Caki2 (cell line): ENCODE measurements around the gene LAMTOR2. TPM values are rescaled to one million over a fixed set of nuclear protein-coding genes. Genes with fewer than 3 reads are reported as not detected.
"Not testable (repeated sequence)": the region's sequence is repeated elsewhere in the genome, so short reads cannot be mapped to it uniquely, and the experiment has no call there.

ENCODE experiments used
- DNase-seq: peaks from one replicate; pipeline ENCODE4 v3.0.0-alpha.2; 2015; ENCODE audit warnings: low read depth
- in situ Hi-C: cut with HindIII; loops from 2 replicates; pipeline ENCODE4 v1.10.0; 2016; ENCODE audit warnings: low sequenced_read_pairs, low pct_unique_long_range_greater_than_20kb, mixed read lengths
- total RNA-seq: library from RNA; depleted of rRNA; stranded (reverse); fragments of >200 nt; shearing (Covaris generic); gene quantifications from 2 replicates; pipeline ENCODE4 v1.2.3, GENCODE V29; 2014; ENCODE audit warnings: low replicate concordance

Gene LAMTOR2
- total RNA-seq, 1 experiment from 2014 or later = 14.3 TPM

DNA sequence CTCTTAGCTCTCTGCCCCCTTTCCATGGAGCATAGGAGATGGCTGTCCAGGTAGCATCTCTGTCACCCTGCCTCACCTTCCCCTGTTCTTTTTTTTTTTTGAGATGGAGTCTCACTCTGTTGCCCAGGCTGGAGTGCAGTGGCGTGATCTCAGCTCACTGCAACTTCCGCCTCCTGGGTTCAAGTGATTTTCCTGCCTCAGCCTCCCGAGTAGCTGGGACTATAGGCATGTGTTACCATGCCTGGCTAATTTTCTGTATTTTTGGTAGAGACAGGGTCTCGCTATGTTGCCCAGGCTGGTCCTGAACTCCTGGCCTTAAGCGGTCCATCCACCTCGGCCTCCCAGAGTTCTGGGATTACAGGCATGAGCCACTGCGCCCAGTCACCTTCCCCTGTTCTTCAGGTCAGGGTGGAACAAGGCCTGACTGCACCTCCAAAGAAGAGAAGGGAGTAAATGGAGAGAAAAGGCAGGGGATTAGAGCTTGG is 16.8 kb downstream of the LAMTOR2 start:
- DNase-seq, in situ Hi-C loops: not testable (repeated sequence)

DNA sequence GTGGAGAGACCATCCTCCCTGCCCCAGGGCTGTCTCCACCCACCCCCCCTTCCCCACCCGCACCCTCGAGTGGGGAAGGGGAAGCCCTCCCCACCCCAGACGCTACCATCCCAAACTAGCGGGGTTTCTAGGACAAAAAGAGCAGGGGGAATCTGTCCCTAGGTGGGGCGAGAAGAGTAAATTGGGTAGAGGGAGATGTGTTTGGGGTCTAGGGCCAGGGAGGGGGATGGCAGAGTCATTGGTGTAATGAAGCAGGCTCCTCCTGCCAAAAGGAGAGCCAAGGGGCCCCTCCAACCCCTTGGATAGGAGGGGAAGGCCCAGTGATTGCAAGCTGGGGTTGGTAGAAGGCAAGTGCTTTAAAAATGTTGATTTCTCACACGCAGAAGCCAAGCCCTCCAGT is 17.7 kb downstream of the LAMTOR2 start:
- in situ Hi-C loops = no loop called here
- DNase-seq = no peak

- in situ Hi-C loops = no loop called here
- no peak for DNase-seq
Observed at GRCh38 chr1:156073110-156073687, 18.6 kb downstream of the LAMTOR2 start.

DNA sequence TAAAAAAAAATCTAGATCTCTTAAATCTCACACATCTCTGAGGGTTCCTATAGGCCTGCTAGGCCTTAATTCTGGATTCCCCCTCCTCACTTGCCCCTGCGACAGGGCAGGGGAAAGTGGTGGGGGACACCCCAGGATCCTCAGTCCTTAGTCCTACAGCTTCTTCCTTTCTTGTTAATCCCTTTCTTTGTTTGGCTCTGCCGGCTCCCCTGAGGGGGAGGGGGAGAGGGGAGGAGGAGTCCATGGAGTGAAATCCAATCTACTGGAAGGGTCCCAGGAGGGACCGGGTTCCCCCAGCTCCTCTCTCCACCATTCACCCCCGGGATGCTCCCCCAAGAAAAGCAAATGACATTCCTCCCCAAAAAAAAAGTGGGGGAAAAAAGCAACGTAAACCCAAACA is 19.2 kb downstream of the LAMTOR2 start:
- DNase-seq = no peak

GRCh38 chr1:156074661-156075060 is 20.1 kb downstream of the LAMTOR2 start:
- DNase-seq = no peak
- in situ Hi-C loops = no loop called here

More for the DNA sequence above, 19.2 kb downstream of the LAMTOR2 start:
- in situ Hi-C loops = no loop called here

DNA sequence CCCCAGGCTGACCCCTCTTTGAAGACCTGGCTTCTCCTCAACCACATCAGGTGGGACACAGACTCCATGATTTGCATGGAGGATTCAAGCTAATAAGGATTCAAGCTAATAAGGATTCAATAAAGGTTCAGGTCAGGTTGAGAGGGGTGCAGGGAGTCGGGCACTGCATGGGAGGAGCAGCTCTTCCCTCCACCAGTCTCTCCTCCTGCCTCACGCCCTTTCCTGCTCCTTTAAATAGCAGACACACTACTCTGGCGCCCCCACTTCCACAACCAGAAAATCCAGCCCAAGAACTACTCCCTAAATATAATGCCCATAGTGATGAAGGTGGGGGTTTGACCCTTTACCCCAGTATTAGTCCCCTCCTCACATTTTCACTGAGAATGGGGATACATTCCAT is 20.6 kb downstream of the LAMTOR2 start:
- no peak for DNase-seq
- in situ Hi-C loops = no loop called here

DNA sequence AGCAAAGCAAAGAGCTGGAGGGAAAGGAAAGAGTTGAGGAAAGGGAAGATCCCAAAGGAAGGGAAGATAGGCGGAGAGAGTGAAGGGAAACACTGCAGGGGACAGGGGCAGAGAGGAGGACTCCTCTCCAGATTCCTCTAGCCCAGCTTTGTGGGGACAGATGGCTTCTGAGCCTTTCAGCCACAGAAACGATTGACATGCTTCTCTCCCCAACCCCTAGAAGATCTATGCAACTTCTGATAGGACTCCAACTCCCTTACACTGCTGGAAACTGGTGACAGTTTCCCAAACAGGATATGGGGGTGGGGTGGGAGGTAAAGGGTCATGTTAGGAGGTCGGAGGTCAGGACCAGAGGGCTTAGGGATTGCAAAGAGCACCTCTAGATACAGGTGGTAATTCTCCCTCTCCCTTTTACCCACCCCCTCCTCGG is 21.2 kb downstream of the LAMTOR2 start:
- in situ Hi-C loops = no loop called here
- DNase-seq = no peak

- in situ Hi-C loops = no loop called here
- no peak for DNase-seq
Observed at GRCh38 chr1:156076609-156077429, 22.2 kb downstream of the LAMTOR2 start.

GRCh38 chr1:156077430-156077760 is 22.8 kb downstream of the LAMTOR2 start:
- DNase-seq = no peak
- in situ Hi-C loops = no loop called here

DNA sequence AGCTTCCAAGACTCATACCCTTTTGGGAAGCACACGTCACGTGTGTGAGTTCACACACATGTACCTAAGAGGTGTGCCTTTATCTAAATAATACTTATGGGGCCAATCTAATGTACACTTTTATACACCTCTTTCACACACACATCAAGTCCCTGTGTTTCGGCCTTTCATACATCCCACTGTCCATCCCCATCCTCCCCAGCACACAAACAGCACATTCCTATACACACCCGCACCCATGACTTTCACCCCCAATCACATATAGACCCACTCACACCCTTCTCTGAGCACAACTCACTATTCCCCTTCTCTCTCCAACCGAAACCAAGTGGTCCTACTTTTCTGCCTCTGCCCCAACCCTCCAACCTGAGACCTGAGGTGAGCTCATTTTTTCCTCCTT is 24.1 kb downstream of the LAMTOR2 start:
- no peak for DNase-seq
- in situ Hi-C loops = no loop called here

GRCh38 chr1:156079762-156080161 is 25.2 kb downstream of the LAMTOR2 start:
- in situ Hi-C loops = no loop called here
- DNase-seq = no peak

- no peak for DNase-seq
- in situ Hi-C loops = no loop called here
Observed at GRCh38 chr1:156080241-156080862, 25.8 kb downstream of the LAMTOR2 start.

DNA sequence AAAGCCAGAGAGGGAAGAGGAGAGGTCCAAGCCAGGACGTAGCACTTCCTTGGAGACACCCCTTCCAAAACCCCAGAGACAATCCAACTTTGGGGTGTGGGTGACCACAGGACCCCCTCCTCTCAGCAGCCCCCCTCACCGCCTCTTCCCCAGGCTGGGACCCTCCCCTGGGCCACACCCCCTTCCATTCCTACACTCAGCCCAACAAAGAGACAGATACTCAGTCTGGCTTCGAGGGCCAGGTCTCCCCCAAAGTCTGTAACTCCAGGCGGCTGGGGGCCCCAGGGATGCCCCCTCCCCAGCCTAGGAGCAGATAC is 26.2 kb downstream of the LAMTOR2 start:
- no peak for DNase-seq
- in situ Hi-C loops = no loop called here

DNA sequence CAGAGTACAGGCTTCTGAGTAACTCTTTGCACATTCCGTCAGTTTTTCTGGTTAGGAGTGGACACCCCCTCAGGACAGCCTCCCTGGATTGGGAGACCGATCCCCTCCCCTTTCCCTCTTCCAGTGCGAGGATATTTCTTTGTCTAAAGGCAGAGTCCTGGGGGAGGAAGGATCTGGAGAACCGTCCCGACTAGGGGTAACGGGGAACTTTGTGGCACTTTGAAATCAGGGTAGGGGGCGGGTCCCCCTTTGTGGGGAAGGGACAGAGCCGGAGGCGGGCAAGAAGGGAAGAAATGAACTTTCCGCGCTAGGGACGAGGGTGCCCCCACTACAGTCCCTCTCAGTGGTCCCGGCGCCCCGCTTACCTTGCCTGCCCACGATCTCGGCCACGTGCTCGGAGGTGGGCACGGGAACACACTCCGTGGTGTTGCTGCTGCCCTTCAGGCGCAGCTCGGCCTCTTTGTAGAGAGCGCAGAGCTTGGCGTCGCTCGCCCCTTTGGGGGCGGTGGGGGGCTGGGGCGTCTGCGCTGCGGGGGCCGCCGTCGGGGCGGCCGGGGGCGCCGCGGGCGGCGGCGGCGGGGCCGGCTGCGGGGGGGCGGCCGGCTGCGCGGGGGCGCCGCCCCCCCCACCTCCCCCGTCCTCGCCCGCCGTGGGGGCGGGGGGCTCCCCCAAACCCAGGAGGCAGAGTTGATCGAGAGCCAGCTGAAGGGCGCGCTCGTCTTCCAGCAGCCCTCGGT is 26.8 kb downstream of the LAMTOR2 start:
- in situ Hi-C loops = no loop called here

DNA sequence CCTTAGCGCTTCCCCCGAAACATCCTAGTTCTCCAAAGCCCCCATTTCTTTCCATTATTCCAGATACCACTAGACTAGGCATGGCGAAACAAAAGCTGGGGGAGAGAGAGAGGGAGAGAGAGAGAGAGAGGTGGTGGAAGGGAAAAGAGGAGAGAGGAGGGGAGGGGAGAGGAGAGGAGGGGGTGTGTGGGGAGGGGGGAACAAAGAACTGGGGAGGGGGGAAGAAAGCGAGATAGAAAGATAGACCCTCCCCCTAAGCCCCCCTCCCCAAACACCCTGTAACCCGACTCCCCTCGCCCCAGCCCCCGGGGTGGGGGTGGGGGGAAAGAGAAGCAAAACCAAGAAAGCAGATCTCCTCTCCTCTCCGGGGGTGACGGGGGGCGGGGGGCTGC is 27.3 kb downstream of the LAMTOR2 start:
- in situ Hi-C loops = no loop called here
- DNase-seq = no peak

More for the DNA sequence above, 26.8 kb downstream of the LAMTOR2 start:
- no peak for DNase-seq

- DNase-seq = no peak
- in situ Hi-C loops = no loop called here
Observed at GRCh38 chr1:156082309-156083091, 27.9 kb downstream of the LAMTOR2 start, which contains the start of gene MEX3A. MEX3A (minus strand) TSS chr1:156082465; CDS start chr1:156081998, 467 bp downstream.

GRCh38 chr1:156083800-156084790 is 29.5 kb downstream of the LAMTOR2 start:
- in situ Hi-C loops = no loop called here

More at GRCh38 chr1:156083800-156084790, 29.5 kb downstream of the LAMTOR2 start:
- no peak for DNase-seq
